D721Med (cell line): ENCODE data around the gene DELE1.
A peak's percentile ranks its signal among the peaks of the same experiment; 100 is the strongest.

ENCODE experiments used
- DNase-seq: peaks from one replicate; pipeline ENCODE4 v3.0.0; 2011; ENCODE audit warnings: low spot score; ENCODE audit not compliant: insufficient read length
- FAIRE-seq: peaks from 2 replicates; lab custom pipeline; 2011; peaks lifted over from hg19 to GRCh38; lab: Jason Lieb, UNC
- CTCF ChIP-seq: IDR thresholded peaks from 2 replicates; pipeline ENCODE4 v1.5.1; 2012; ENCODE audit warnings: mild to moderate bottlenecking, control low read depth; ENCODE audit not compliant: insufficient read depth; ENCODE audit errors: missing control alignments

The DELE1 gene

GRCh38 chr5:141923448-141924313 is at the start of gene DELE1:
DELE1 (plus strand) TSS chr5:141923871; CDS start chr5:141923942, 71 bp downstream.
- DNase-seq (peak; percentile 84), FAIRE-seq (no peak)
- TF ChIP-seq CTCF = no peak

- DNase-seq (no peak), FAIRE-seq (no peak)
- TF ChIP-seq CTCF = no peak
These were observed 49.8 kb upstream of the DELE1 start for GRCh38 chr5:141873933-141874261.

- DNase-seq (no peak), FAIRE-seq (no peak)
- no peak for TF ChIP-seq CTCF
These were observed 49.3 kb upstream of the DELE1 start for GRCh38 chr5:141874262-141874964.

GRCh38 chr5:141875022-141875740 is 48.5 kb upstream of the DELE1 start:
- FAIRE-seq = no peak
- TF ChIP-seq CTCF = no peak
- DNase-seq = no peak

- FAIRE-seq = no peak
- no peak for DNase-seq
- no peak for TF ChIP-seq CTCF
These were observed 47.7 kb upstream of the DELE1 start for GRCh38 chr5:141875795-141876627.

GRCh38 chr5:141876628-141877355 is 46.9 kb upstream of the DELE1 start:
- TF ChIP-seq CTCF = no peak
- FAIRE-seq (no peak), DNase-seq (no peak)
